GM18502 (cell line): ENCODE results near the gene SPTLC3.
A peak's percentile ranks its signal among the peaks of the same experiment; 100 is the strongest.

ENCODE experiments used
- ATAC-seq: cut with Tn5 transposase; IDR thresholded peaks from one replicate; pipeline ENCODE4 v1.9.1; 2021; ENCODE audit warnings: mild to moderate bottlenecking; ENCODE audit not compliant: unreplicated experiment, poor library complexity

The SPTLC3 gene

DNA sequence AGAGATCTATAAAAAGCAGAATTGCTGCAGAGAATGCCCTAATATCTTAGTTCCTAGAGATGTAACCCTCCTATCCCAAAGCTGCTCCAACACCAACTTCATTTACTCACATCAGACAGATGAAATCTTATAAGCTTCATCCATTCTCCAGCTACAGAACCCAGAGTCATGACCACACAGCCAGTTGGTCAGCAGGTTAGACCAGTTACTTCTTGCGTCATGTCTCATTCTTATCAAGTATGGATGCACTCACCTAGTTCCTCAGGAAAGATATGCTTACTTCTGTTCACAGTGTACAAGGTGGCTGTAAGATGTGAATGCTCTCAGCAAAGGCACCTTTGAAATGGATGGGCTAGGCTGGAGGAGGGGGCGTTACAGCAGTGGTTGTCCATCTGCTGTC is 164.4 kb downstream of the SPTLC3 start:
- ATAC-seq: no peak

DNA sequence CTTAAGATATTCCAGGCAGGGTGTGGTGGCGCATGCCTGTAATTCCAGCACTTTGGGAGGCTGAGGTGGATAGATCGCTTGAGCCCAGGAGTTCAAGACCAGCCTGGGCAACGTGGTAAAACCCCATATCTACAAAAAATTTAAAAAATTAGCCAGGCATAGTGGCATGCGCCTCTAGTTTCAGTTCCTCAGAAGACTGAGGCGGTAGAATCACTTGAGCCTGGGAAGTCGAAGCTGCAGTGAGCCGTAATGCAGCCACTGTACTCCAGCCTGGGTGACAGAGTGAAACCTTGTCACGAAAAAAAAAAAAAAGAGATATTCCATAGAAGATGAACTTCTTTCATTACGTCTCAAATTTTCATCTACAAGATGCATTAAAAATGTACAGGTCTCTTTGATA is 165.6 kb downstream of the SPTLC3 start:
- peak; percentile 92 for ATAC-seq

DNA sequence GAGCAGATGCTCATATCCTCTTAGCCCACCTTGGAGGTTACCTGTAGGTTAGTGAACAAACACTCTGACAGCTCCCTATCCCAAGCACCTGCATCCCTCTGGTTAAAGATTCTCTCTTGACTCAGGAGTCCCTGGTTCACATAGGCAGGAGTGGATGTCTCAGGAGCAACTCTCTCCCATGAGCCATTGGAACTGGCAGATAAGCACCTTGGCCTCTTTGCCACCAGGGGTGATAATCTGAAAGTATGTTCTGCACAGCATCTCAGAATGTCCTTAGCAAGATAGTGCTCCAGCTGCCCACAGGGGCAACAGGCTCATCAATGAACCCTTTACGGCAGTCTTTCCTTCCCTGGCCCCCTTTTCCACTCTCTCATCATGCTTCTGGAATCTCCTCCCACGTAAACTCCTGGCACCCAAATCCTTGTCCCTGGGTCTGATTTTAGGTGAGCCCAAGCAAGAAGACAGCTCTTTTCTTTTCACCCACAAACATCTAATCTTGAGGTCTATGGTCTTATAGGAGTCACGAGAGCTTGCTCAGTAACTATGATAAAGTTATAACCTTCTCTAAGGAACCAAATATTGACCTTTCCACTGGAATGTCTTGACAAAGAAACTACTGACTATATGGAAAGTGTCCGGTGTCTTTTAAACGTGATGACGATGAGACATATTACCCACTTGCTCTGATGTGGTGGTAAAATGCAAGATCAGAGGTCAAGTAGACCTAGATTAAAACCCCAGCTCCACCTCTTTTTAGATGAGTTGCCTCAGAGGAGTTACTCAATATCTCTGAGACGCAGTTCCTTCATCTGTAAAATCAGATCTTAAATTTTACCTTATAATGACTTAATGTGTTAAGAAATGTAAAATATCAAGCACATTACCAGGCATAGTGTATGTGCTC is 172.5 kb downstream of the SPTLC3 start:
- ATAC-seq: no peak

DNA sequence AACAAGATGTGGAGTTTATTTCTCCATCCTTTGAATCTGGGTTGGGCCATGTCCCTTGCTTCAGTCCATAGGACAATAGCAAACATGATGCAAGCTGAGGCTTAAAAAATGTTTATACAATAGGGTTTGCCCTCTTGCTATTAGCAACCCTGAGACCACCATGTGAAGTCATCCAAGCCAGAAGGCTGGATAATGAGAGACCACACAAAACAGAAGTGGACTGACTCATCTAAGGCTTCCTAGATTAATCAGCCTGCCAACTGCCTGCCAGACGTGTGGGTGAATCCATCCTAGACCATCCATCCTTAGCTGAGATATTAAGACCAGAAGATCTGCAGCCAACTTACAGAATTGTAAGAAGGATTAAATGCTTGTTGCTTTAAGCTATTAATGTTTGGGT is 174.2 kb downstream of the SPTLC3 start:
- peak; percentile 52 for ATAC-seq

DNA sequence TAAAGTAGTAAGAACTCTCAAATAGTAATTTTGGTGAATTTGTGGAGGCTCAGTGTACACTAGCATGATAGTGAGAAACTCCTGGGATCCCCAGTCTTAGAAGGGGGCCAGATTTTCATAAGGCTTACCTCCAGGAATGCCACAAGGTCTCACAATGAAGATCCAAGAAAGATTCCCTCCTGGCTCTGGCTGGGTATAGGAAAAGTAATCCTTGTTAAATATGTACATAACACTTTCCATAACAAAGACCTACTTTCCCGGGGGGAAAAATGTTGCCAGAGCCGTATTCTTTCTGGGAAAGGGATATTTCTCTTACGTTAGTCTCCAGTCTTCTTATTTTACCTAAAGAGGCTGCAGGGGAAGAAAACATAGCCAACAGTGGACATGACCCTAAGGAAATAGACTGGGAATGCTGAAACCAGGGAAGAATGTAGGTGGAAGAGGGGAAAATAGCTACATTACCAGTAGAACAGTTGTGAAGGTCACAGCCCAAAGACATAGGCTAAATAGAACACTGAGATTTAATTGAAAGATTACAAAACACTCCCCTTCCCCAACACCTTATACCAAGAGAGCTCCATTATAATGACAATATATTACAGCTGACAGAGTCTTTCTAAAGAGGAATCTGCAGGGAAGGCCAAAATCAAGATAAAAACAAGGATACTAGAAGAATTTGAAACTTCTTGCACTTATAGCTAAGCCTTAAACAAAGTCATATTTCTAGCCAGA is 177.4 kb downstream of the SPTLC3 start:
- no peak for ATAC-seq

DNA sequence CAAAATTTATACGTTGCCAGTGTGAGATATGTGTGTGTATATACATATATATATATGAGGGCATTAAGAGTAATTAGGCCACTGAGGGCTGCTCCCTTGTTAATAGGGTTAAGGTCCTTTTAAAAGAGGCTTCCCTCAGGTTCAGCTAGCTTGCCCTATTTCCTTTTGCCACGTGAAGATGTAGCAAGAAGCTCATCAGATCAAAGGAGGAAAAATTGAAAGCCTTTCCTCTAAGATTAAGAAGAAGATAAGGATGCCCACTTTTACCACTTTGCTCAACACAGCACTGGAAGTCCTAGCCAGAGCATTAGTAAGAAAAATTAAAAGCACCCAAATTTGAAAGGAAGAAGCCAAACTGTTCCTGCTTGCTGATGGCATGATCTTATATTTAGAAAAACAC is 179.1 kb downstream of the SPTLC3 start:
- no peak for ATAC-seq

DNA sequence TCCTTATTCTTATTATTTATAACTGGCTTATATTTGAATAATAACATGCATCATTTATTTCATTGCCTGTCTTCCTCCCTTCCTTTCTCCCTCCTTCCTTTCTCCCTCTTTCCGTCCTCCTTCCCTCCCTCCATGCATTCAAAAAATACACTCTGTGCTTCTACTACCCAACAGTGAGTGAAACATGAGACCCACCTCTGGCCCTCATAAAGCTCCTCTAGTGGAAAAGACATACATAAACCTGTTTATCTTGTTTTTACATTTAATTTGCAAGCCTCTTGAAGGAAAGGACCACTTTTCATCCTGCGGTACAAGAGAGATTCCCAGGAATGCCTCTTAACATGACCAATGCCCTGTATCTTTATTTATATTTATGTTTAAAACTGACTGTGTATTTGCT is 190.5 kb downstream of the SPTLC3 start:
- no peak for ATAC-seq

DNA sequence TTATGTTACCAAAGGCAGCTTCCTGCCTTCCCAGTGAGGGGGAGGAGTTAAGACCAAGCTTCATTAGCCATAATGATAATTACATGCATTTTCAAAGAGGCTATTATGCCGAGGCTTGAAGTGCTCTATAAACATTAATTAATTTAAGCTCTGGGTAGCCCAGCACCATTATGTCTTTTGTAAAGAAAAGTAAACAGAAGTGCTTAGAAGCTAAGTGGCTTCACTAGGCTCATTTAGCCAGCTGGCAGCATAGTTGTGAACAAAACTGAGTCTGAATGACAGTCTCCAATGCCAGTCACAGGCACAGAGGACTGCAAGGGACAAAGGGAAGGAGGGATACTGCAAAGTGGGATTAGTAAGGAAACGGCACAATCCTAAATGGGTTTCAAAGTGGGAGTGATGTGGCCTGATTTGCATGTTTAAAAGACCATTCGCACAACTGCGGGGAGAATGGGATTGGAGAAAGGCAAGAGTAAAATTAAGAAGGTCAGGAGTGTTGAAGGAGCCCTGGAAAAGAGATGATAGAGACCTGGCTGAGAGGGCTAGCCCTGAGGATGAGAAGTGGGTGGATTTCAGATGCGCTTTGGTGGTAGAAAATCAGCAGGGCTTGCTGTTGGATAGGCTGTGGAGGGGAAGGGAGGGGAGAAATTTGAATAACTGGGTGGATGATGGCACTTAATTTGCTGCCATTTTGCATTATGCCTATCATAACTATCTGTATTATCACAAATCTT is 192.2 kb downstream of the SPTLC3 start:
- no peak for ATAC-seq

DNA sequence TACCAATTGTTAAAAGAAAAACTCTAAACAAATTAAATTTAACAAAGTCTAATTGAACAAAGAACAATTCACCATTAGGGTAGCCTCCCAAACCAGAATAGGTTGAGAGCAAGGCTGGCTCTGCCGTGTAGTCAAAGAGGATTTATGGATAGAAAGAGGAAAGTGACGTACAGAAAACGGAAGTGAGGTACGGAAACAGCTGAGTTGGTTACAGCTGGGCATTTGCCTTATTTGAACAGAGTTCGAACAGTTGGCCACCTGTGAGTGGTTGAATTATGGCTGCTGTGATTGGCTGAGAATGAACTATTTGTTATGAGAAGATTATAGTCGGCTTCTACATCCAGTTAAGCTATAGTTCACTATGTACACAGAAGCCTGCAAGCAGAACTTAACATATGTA is 193.8 kb downstream of the SPTLC3 start:
- ATAC-seq: no peak

DNA sequence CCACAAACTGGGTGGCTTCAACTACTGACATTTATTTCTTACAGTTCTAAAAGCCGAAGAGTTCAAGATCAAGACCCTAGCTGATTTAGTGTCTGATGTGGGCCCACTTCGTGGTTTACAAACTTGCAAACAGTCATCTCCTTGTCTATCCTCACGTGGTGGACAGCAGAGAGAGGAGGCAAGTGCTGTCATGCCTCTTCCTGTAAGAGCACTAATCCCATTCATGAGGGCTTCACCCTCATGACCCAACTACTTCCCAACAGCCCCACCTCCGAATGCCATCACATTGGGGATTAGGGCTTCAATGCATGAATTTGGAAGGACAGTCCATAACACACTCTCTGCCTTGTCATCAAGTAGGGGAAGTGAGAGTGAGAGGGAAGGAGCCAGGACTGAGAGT is 196.7 kb downstream of the SPTLC3 start:
- no peak for ATAC-seq

DNA sequence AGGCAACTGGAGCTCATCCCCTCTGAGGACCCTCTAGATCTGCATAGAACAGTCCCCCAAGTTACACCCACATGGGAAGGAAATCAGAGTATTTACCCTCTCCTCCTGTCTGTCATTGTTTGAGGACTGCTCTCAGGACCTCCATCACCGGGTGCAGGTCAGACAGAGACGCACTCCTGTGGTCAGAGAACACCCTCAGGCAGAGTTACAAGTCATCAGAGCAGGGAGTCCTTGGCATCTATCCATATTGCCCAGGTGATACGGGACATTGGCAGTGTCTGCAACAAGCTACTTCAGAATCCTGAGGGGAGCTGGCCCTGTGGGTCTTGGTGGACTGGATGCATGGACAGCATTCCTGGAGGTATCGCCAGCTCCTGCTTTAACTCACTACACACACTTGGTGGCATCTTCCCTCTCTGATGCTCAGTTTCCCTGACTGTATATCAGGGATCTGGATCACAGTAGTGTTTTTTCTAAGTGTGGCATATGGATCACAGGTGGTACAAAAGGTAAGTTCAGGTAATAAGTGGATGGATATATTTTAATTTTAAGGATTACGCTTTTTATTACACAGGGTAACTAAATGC is 197.2 kb downstream of the SPTLC3 start:
- no peak for ATAC-seq

DNA sequence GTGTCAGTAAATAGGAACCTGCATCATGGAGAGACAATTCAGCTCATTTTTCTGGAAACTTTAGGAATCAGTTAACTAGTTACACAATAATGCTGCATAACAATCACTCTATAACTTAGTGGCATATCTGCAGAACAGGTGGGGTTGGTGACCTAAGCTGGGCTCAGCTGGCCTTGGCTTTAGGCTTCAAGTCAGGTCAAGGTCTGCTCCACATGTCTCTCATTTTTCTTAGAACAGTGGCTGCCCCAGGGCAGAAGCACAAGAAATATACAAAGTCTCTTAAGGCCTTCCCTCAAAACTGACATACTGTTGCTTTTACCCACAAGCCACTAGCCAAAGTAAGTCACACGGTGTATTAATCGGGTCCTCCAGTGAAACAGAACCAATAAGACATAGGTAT is 198.2 kb downstream of the SPTLC3 start:
- ATAC-seq: no peak

DNA sequence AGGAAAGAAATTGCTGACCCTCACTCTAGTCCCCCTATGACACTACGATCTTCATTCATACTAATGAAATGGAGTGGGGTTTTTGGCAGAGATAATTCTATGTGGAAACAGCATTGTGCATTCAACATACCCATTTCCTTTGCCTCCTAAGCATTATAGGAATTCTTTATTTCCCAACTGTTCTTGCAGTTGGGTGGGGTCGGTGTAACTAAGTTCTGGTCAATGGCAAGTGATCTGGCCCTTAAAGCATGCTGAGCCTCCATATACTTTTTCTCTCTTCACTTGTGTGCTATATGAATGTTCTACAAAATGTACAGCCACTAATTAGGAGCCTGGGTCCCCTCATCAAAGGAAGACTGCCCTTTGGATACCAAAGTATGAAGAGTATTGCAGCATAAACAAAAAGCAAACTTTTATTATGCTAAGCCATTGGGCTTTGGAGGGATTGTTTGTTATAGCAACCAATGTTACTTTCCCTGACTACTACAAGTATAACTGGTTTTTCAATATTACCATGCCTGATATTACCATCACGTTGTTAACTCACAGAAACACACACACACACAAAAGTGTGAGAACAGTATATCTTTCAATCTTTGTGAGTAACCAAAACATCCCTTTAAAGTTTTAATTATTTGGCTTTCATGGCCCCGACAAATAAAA is 203.3 kb downstream of the SPTLC3 start:
- ATAC-seq: no peak

DNA sequence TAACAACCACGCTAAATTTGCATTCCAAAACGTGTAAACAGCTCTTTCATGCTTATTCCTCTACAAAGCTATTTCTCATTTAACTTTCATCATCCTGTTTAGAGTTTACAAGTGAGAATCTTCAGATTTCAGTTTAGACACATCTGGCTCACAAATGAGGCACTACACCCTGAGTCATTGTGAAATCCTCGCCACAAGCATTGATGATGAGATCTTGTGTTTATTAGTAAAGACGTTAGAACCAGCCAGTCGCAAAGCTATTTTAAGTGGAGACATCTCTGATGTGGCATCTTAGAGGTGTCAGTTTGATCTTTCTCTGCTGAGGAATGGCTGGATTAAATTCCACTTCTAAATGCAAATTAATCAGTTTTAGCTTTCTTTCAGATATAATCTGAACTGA is 204.0 kb downstream of the SPTLC3 start:
- ATAC-seq: no peak

DNA sequence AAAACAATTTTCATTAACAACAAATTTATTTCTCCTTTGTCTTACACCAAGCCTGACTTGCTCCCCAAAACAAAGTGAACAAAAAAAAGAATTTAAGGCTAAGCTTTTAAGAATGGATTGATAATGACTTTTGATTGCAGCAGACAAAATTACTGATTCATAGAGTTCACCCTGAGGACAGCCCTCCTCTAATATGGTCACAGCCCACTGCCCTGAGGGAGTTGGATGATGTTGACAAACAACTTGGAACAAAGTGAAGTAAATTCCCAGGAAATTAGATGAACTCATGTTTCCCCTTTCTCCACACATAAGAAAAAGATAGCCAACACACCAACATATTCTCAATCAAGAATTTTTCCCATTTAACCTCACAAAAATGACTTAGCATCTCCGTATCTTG is 204.6 kb downstream of the SPTLC3 start:
- no peak for ATAC-seq

DNA sequence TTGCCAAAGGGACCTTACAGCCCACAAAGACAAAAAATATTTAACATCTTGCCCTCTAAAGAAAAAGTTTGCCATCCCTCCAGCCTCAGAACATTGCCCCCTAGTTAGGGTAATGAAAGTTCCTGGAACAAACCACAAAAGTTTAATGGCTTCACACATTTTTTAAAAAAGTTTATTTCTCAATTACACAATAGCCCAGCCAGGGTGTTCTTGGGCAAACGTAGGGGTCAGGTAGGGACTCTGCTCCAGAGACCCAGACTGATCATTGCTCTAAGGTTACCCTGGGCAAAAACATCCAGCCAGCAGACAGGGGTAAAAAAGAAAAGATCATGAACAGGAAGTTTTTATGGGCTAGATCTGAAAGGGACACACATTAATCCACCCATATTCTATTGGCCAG is 207.8 kb downstream of the SPTLC3 start:
- no peak for ATAC-seq
